ENCODE measurements around the gene VENTX.

- TF ChIP-seq CTCF (IDR thresholded peaks at IDR 0.05) (no peak), SIN3A (IDR thresholded peaks at IDR 0.05; ENCODE audit: borderline replicate concordance, insufficient read depth, low read depth, low read length) (no peak), POLR2AphosphoS5 (IDR thresholded peaks at IDR 0.05; ENCODE audit: low read depth, low read length) (no peak)
- TF ChIP-seq, protein P1, sequence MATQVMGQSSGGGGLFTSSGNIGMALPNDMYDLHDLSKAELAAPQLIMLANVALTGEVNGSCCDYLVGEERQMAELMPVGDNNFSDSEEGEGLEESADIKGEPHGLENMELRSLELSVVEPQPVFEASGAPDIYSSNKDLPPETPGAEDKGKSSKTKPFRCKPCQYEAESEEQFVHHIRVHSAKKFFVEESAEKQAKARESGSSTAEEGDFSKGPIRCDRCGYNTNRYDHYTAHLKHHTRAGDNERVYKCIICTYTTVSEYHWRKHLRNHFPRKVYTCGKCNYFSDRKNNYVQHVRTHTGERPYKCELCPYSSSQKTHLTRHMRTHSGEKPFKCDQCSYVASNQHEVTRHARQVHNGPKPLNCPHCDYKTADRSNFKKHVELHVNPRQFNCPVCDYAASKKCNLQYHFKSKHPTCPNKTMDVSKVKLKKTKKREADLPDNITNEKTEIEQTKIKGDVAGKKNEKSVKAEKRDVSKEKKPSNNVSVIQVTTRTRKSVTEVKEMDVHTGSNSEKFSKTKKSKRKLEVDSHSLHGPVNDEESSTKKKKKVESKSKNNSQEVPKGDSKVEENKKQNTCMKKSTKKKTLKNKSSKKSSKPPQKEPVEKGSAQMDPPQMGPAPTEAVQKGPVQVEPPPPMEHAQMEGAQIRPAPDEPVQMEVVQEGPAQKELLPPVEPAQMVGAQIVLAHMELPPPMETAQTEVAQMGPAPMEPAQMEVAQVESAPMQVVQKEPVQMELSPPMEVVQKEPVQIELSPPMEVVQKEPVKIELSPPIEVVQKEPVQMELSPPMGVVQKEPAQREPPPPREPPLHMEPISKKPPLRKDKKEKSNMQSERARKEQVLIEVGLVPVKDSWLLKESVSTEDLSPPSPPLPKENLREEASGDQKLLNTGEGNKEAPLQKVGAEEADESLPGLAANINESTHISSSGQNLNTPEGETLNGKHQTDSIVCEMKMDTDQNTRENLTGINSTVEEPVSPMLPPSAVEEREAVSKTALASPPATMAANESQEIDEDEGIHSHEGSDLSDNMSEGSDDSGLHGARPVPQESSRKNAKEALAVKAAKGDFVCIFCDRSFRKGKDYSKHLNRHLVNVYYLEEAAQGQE (IDR thresholded peaks at IDR 0.05; ENCODE audit: insufficient read depth in 1 of 2, low read depth in 2 of 2, low read length in 1 of 2) = no peak
Measured at GRCh38 chr10:133262696-133263095, 25.0 kb downstream of the VENTX start.

Data from Panc1 (cell line).